HepG2 (cell line): Measurements from ENCODE around the gene LSM11. TPM values are rescaled to one million over a fixed set of nuclear protein-coding genes. Genes with fewer than 3 reads are reported as not detected.
A peak's percentile ranks its signal among the peaks of the same experiment; 100 is the strongest.

Source experiments
- AGO1 ChIP-seq: fragments of 200-400 bp; formaldehyde crosslinking; IDR thresholded peaks from 2 replicates; pipeline ENCODE4 v1.6.1; 2017; ENCODE audit warnings: mild to moderate bottlenecking, low read depth, low read length, moderate library complexity; ENCODE audit not compliant: poor library complexity, severe bottlenecking
- ATF7 ChIP-seq, 2 experiments: fragments of 450-650 bp in 1 of 2; sonication (generic) in 1 of 2; formaldehyde crosslinking in 1 of 2; IDR thresholded peaks; 2 replicates each; pipeline versions ENCODE4 v1.4.0 to v1.6.1; 2016 to 2020; ENCODE audit warnings: antibody characterized with exemption in 1 of 2, mild to moderate bottlenecking in 1 of 2, missing genetic modification reagents in 1 of 2
- GABPA ChIP-seq, 2 experiments: IDR thresholded peaks; 2 replicates each; pipeline ENCODE4 v1.6.1; 2011 to 2016; ENCODE audit warnings: low read depth in 2 of 2, low read length in 1 of 2, missing biosample characterization in 1 of 2, missing genetic modification characterization in 1 of 2
- GTF3A ChIP-seq: sonication (generic); formaldehyde crosslinking; conservative IDR thresholded peaks from 2 replicates; pipeline ENCODE4 v1.4.0; 2020; ENCODE audit warnings: mild to moderate bottlenecking, missing genetic modification reagents
- HDAC1 ChIP-seq: sonication (generic); formaldehyde crosslinking; IDR thresholded peaks from 2 replicates; pipeline ENCODE4 v1.5.1; 2020; ENCODE audit warnings: mild to moderate bottlenecking, missing genetic modification reagents
- KLF12 ChIP-seq: sonication (generic); formaldehyde crosslinking; IDR thresholded peaks from 2 replicates; pipeline ENCODE4 v1.4.0; 2020; ENCODE audit warnings: missing genetic modification reagents, borderline replicate concordance
- MTA3 ChIP-seq: sonication (generic); formaldehyde crosslinking; IDR thresholded peaks from 2 replicates; pipeline ENCODE4 v1.4.0; 2020; ENCODE audit warnings: missing genetic modification reagents
- NR2F2 ChIP-seq: IDR thresholded peaks from 2 replicates; pipeline ENCODE4 v1.6.1; 2012; ENCODE audit warnings: low read depth, inconsistent platforms, borderline replicate concordance
- PAWR ChIP-seq: sonication (generic); formaldehyde crosslinking; IDR thresholded peaks from 2 replicates; pipeline ENCODE4 v1.4.0; 2020; ENCODE audit warnings: missing genetic modification reagents, mild to moderate bottlenecking, borderline replicate concordance
- PHF20 ChIP-seq: sonication (generic); formaldehyde crosslinking; IDR thresholded peaks from 2 replicates; pipeline ENCODE4 v1.5.0; 2020; ENCODE audit warnings: mild to moderate bottlenecking, missing genetic modification reagents
- PITX1 ChIP-seq: sonication (generic); formaldehyde crosslinking; IDR thresholded peaks from 2 replicates; pipeline ENCODE4 v1.5.1; 2020; ENCODE audit warnings: mild to moderate bottlenecking, missing genetic modification reagents
- RBAK ChIP-seq: sonication (generic); formaldehyde crosslinking; IDR thresholded peaks from 2 replicates; pipeline ENCODE4 v1.5.1; 2020; ENCODE audit warnings: mild to moderate bottlenecking, missing genetic modification reagents
- STAT6 ChIP-seq: sonication (generic); formaldehyde crosslinking; IDR thresholded peaks from 2 replicates; pipeline ENCODE4 v1.4.0; 2020; ENCODE audit warnings: missing genetic modification reagents, mild to moderate bottlenecking, borderline replicate concordance
- ZBTB2 ChIP-seq: sonication (generic); formaldehyde crosslinking; IDR thresholded peaks from 2 replicates; pipeline ENCODE4 v1.8.0; 2022; ENCODE audit warnings: low read depth, missing genetic modification reagents
- ZMYM2 ChIP-seq: sonication (generic); formaldehyde crosslinking; IDR thresholded peaks from 2 replicates; pipeline ENCODE4 v1.8.0; 2022; ENCODE audit warnings: mild to moderate bottlenecking, missing genetic modification reagents
- ZNF501 ChIP-seq: sonication (generic); formaldehyde crosslinking; IDR thresholded peaks from 2 replicates; pipeline ENCODE4 v1.5.1; 2020; ENCODE audit warnings: mild to moderate bottlenecking, moderate library complexity, missing genetic modification reagents
- ZNF562 ChIP-seq: sonication (generic); formaldehyde crosslinking; IDR thresholded peaks from 2 replicates; pipeline ENCODE4 v1.8.0; 2022; ENCODE audit warnings: missing genetic modification reagents, borderline replicate concordance
- ZNF567 ChIP-seq: sonication (generic); formaldehyde crosslinking; IDR thresholded peaks from 2 replicates; pipeline ENCODE4 v1.8.1; 2023; ENCODE audit warnings: mild to moderate bottlenecking, missing genetic modification reagents, borderline replicate concordance
- ZNF615 ChIP-seq: sonication (generic); formaldehyde crosslinking; IDR thresholded peaks from 2 replicates; pipeline ENCODE4 v1.5.0; 2020; ENCODE audit warnings: mild to moderate bottlenecking, missing genetic modification reagents, borderline replicate concordance
- ZNF724P ChIP-seq: sonication (generic); formaldehyde crosslinking; IDR thresholded peaks from 2 replicates; pipeline ENCODE4 v1.8.0; 2022; ENCODE audit warnings: missing genetic modification reagents, borderline replicate concordance
- ZNF772 ChIP-seq: sonication (generic); formaldehyde crosslinking; IDR thresholded peaks from 2 replicates; pipeline ENCODE4 v1.5.0; 2020; ENCODE audit warnings: mild to moderate bottlenecking, missing genetic modification reagents
- ZNF788 ChIP-seq: sonication (generic); formaldehyde crosslinking; IDR thresholded peaks from 2 replicates; pipeline ENCODE4 v1.5.0; 2020; ENCODE audit warnings: mild to moderate bottlenecking, missing genetic modification reagents, borderline replicate concordance
- ZUFSP ChIP-seq: sonication (generic); formaldehyde crosslinking; IDR thresholded peaks from 2 replicates; pipeline ENCODE4 v1.9.0; 2021; ENCODE audit warnings: missing genetic modification reagents, mild to moderate bottlenecking, borderline replicate concordance
- polyA plus RNA-seq, 8 experiments: library from polyadenylated mRNA; depleted of rRNA in 3 of 8; stranded (reverse) in 7 of 8; unstranded in 1 of 8; fragments of >200 nt; fragmentation: Illumina TruSeq in 4 of 8; extraction: Trizol in 4 of 8; gene quantifications; 2 replicates each; pipeline versions ENCODE4 v1.2.1 to v1.2.3, GENCODE V29; 2011 to 2016; ENCODE audit warnings: low read depth in 4 of 8, missing spikeins in 1 of 8, mixed read lengths in 1 of 8; ENCODE audit not compliant: insufficient read depth in 1 of 8
- total RNA-seq, 5 experiments: library from RNA; depleted of rRNA; stranded (reverse); fragments of >200 nt; fragmentation: Illumina TruSeq; extraction: Trizol; gene quantifications; 2 replicates each; pipeline ENCODE4 v1.2.3, GENCODE V29; 2016; ENCODE audit warnings: low read depth in 1 of 5

LSM11 gene
- total and polyA plus RNA-seq, 2 of the 13 experiments (the other 11 are each of a cell fraction or from before 2014, with no cell fraction given) = 4.5 to 7.2 TPM

GRCh38 chr5:157731272-157732129 lies 12.0 kb upstream of the LSM11 start, which contains the start of gene THG1L (continued):
- no peak for TF ChIP-seq ZBTB2 (CRISPR knock-in tag)
- TF ChIP-seq STAT6 (CRISPR knock-in tag) = peak; percentile 86; the same call in 1 of the 2 replicates
- no peak for TF ChIP-seq ZUFSP (CRISPR knock-in tag)
- no peak for TF ChIP-seq ATF7 (IDR thresholded peaks at IDR 0.05)
- TF ChIP-seq ATF7 (CRISPR knock-in tag; IDR thresholded peaks at IDR 0.05) = no peak
- no peak for TF ChIP-seq ZNF615 (CRISPR knock-in tag)
- TF ChIP-seq PAWR (CRISPR knock-in tag) = no peak
- TF ChIP-seq GABPA (IDR thresholded peaks at IDR 0.05; ENCODE audit: low read depth, low read length) = peak; percentile 70
- peak; percentile 97 for TF ChIP-seq GABPA (CRISPR knock-in tag; IDR thresholded peaks at IDR 0.05; ENCODE audit: low read depth)
- no peak for TF ChIP-seq ZNF562 (CRISPR knock-in tag)
- TF ChIP-seq ZMYM2 = no peak
- TF ChIP-seq RBAK (CRISPR knock-in tag) = peak; percentile 46; the same call in 1 of the 2 replicates
- no peak for TF ChIP-seq AGO1
- TF ChIP-seq HDAC1 = peak; percentile 82; the same call in 1 of the 2 replicates
- TF ChIP-seq NR2F2 = no peak
- no peak for TF ChIP-seq GTF3A (CRISPR knock-in tag)
- peak; percentile 79; the same call in 1 of the 2 replicates for TF ChIP-seq KLF12 (CRISPR knock-in tag)
- TF ChIP-seq ZNF567 (CRISPR knock-in tag) = peak; percentile 94; the same call in 1 of the 2 replicates
- TF ChIP-seq ZNF788 = peak; percentile 86; the same call in 1 of the 2 replicates
- TF ChIP-seq PITX1 (CRISPR knock-in tag) = peak; percentile 70; the same call in 1 of the 2 replicates
- TF ChIP-seq ZNF724P (CRISPR knock-in tag) = no peak
- peak; percentile 95 for TF ChIP-seq PHF20 (CRISPR knock-in tag)
- no peak for TF ChIP-seq MTA3
- TF ChIP-seq ZNF501 (CRISPR knock-in tag) = peak; percentile 82
- 0 out of 2 replicates have a peak, but pooled peaks have one; percentile 42 for TF ChIP-seq ZNF772 (CRISPR knock-in tag)
